Lower leg skin (tissue), 3 donors: ENCODE measurements around the gene NTN3.

Source experiments
- CTCF ChIP-seq, 3 donors: fragments of 450-650 bp; IDR thresholded peaks; one replicate each; pipeline ENCODE4 v1.5.1; 2016; ENCODE audit warnings: antibody characterized with exemption in 3 of 3, mild to moderate bottlenecking in 3 of 3, moderate library complexity in 2 of 3
- POLR2A ChIP-seq, 2 donors: fragments of 450-650 bp; IDR thresholded peaks; one replicate each; pipeline ENCODE4 v1.6.1; 2016 to 2017; ENCODE audit warnings: antibody characterized with exemption in 2 of 2, mild to moderate bottlenecking in 1 of 2, moderate library complexity in 1 of 2

GRCh38 chr16:2489581-2489980 is 18.5 kb downstream of the NTN3 start:
- TF ChIP-seq CTCF (IDR thresholded peaks at IDR 0.05) (no peak), POLR2A (IDR thresholded peaks at IDR 0.05) (no peak)
